Suprapubic skin (tissue), 3 donors: ENCODE data around the gene ARHGEF33.

Experiments
- EP300 ChIP-seq: sonication (generic); formaldehyde crosslinking; IDR thresholded peaks from one replicate; pipeline ENCODE4 v1.6.1; 2017; ENCODE audit warnings: antibody characterized with exemption
- TF ChIP-seq, protein P1 (sequence below), 2 donors: fragments of 200-600 bp in 1 of 2; fragments of 450-650 bp in 1 of 2; sonication (generic) in 1 of 2; IDR thresholded peaks; one replicate each; pipeline ENCODE4 v1.5.1; 2016 to 2019; ENCODE audit warnings: antibody characterized with exemption in 2 of 2, mild to moderate bottlenecking in 1 of 2, moderate library complexity in 1 of 2

GRCh38 chr2:38876407-38876806 is 13.3 kb upstream of the ARHGEF33 start:
- no peak for TF ChIP-seq EP300
- TF ChIP-seq, protein P1, sequence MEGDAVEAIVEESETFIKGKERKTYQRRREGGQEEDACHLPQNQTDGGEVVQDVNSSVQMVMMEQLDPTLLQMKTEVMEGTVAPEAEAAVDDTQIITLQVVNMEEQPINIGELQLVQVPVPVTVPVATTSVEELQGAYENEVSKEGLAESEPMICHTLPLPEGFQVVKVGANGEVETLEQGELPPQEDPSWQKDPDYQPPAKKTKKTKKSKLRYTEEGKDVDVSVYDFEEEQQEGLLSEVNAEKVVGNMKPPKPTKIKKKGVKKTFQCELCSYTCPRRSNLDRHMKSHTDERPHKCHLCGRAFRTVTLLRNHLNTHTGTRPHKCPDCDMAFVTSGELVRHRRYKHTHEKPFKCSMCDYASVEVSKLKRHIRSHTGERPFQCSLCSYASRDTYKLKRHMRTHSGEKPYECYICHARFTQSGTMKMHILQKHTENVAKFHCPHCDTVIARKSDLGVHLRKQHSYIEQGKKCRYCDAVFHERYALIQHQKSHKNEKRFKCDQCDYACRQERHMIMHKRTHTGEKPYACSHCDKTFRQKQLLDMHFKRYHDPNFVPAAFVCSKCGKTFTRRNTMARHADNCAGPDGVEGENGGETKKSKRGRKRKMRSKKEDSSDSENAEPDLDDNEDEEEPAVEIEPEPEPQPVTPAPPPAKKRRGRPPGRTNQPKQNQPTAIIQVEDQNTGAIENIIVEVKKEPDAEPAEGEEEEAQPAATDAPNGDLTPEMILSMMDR (IDR thresholded peaks at IDR 0.05): no peak
